ENCODE results near the gene SERPINA9.

Gene SERPINA9

DNA sequence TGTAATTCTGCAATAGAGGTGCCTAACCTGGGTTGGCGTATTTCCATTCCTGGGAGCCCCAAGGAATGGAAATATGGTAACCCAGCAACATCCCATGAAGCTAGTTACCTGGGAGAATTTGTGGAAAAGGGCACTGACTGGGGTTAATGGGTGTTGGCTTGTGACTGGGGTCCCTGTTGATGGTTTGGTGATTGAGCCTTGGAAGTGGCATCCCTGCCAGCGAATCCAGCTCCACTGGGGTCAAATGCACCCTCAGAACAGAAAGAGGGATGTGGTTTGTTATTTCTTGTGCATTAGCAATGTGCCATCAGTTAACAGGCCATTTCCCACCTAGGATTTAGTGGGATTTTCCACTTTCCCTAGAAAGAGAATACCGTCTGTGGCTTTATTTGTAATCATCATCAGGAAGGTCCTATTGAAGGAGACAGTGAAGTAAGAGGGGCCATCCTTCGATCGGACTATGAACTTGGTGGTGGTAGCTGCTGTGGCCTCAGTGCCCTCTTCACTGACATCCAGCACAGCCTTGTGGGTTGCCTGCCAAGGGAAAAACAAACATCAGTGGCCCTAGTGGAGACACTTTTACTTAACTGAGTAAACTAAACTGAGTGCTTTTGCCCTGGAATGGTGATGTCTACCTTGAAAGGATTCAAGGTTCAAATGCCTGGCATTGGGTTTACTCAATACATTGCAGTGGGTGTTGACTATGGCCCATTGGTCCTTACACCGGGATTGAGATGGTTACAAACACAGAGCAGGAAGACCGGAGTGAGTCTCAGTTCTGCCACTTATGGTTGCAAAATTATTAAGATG, 13.0 kb downstream of the SERPINA9 start:
- no peaks in the 10 kb centered on the region for H3K36me3 ChIP-seq (ENCODE audit: insufficient read depth, low read length)
- H3K27me3 ChIP-seq (ENCODE audit: insufficient read depth, low read length), result peaks cover 38% of the 10 kb centered on the region
- H3K79me2 ChIP-seq (ENCODE audit: control insufficient read depth, insufficient read depth, low read length, unreplicated experiment), result no peaks in the 10 kb centered on the region
- no peaks in the 10 kb centered on the region for H3K4me1 ChIP-seq (ENCODE audit: control insufficient read depth, insufficient read depth, low read length, unreplicated experiment)
- no peak overlapping the region for H3K4me3 ChIP-seq (ENCODE audit: low read depth, low read length)
- H3K27ac ChIP-seq (ENCODE audit: low read depth, low read length), result no peak overlapping the region
- H2AFZ ChIP-seq (ENCODE audit: low read length, unreplicated experiment), result no peak overlapping the region

DNA sequence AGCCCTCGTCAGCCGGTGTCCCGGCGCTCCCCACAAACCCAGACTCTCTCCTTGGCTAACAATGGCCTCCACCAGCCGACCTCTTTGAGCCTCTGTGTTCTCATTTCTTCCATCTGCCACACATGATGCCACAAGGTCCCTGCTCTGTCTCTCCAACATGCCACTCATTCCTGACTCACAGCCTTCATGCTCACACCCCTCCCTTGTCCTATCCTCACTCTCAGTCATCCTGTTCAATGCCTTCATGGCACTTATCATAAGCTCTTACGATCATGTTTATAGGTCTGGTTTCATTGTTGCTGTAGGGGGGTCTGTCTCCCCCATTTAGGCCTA, 13.8 kb downstream of the SERPINA9 start:
- Histone ChIP-seq H3K27me3 (ENCODE audit: insufficient read depth, low read length) (peaks cover 32% of the 10 kb centered on the region), H3K79me2 (ENCODE audit: control insufficient read depth, insufficient read depth, low read length, unreplicated experiment) (no peaks in the 10 kb centered on the region), H2AFZ (ENCODE audit: low read length, unreplicated experiment) (no peak overlapping the region), H3K4me1 (ENCODE audit: control insufficient read depth, insufficient read depth, low read length, unreplicated experiment) (no peaks in the 10 kb centered on the region), H3K4me3 (ENCODE audit: low read depth, low read length) (no peak overlapping the region), H3K36me3 (ENCODE audit: insufficient read depth, low read length) (no peaks in the 10 kb centered on the region), H3K27ac (ENCODE audit: low read depth, low read length) (no peak overlapping the region)

DNA sequence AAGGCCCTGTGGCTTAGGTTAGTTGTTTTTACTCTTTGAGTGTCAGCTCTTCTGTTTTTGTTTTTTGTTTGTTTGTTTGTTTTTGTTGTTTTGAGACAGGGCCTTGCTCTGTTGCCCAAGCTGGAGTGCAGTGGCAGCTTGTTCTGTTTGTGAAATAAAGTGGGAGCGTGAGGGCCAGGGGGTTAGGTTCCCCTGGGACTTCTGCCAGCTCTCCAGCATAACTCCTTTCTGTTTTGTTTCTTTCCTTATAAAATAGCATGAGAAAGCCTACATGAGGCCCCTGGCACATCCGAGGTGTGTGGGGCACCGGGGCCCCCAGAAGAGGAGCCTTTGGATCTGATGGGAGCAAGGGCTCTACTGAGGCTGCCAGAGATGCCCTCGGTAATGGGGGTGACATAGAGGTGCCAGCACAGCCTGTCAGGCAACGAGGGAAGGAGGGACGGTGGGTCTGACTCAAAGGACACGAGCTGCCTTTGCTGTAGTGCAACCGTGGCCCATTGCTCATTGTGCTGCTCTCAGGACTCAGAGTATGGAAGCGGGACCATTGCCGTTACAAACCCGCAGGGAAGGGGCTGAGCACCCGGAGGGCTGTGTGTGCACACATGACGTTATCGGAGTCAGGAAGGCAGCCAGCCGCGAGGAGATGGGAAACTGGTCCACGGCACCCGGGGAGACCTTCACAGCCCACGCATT, 14.3 kb downstream of the SERPINA9 start:
- H3K27ac ChIP-seq (ENCODE audit: low read depth, low read length), result no peak overlapping the region
- H2AFZ ChIP-seq (ENCODE audit: low read length, unreplicated experiment), result no peak overlapping the region
- H3K79me2 ChIP-seq (ENCODE audit: control insufficient read depth, insufficient read depth, low read length, unreplicated experiment), result no peaks in the 10 kb centered on the region
- no peak overlapping the region for H3K4me3 ChIP-seq (ENCODE audit: low read depth, low read length)
- H3K4me1 ChIP-seq (ENCODE audit: control insufficient read depth, insufficient read depth, low read length, unreplicated experiment), result no peaks in the 10 kb centered on the region
- H3K27me3 ChIP-seq (ENCODE audit: insufficient read depth, low read length), result peaks cover 26% of the 10 kb centered on the region
- H3K36me3 ChIP-seq (ENCODE audit: insufficient read depth, low read length), result no peaks in the 10 kb centered on the region

- no peaks in the 10 kb centered on the region for H3K36me3 ChIP-seq (ENCODE audit: insufficient read depth, low read length)
- no peak overlapping the region for H3K4me3 ChIP-seq (ENCODE audit: low read depth, low read length)
- no peaks in the 10 kb centered on the region for H3K79me2 ChIP-seq (ENCODE audit: control insufficient read depth, insufficient read depth, low read length, unreplicated experiment)
- no peak overlapping the region for H3K27ac ChIP-seq (ENCODE audit: low read depth, low read length)
- H2AFZ ChIP-seq (ENCODE audit: low read length, unreplicated experiment), result no peak overlapping the region
- no peaks in the 10 kb centered on the region for H3K4me1 ChIP-seq (ENCODE audit: control insufficient read depth, insufficient read depth, low read length, unreplicated experiment)
- H3K27me3 ChIP-seq (ENCODE audit: insufficient read depth, low read length), result peaks cover 25% of the 10 kb centered on the region
Measured at GRCh38 chr14:94460631-94461416, 15.2 kb downstream of the SERPINA9 start.

DNA sequence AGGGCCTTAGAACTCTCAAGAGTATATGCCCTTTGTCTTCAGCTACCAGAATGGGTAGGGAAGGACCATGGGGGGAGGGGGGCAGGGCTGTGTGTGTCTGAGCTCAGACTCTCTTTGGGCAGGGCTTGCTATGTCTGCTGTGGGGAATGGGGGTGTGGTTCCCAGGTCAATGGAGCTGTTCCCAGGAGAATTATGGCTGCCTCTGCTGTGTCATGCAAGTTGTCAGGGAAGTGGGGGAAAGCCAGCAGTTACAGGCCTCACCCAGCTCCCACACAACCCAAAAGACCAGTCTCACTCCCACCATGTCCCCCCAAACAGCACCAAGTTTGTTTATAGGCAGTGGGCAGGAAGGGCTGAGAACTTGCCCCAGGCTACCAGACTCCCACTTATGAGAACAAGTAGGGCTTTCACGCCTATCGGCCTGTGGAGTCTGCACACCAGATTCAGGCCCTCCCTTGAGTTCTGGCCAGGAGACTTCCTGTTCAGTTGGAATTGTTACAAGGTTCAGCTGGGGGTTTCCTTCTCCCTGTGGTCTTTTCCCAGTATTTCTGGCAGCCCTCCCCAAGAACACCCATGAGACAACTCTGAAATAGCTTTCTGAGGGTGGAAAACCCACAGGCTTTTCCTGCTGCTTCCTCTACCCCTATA, 17.3 kb downstream of the SERPINA9 start:
- H3K27me3 ChIP-seq (ENCODE audit: insufficient read depth, low read length), result peaks cover 31% of the 10 kb centered on the region
- no peak overlapping the region for H2AFZ ChIP-seq (ENCODE audit: low read length, unreplicated experiment)
- H3K27ac ChIP-seq (ENCODE audit: low read depth, low read length), result no peak overlapping the region
- no peaks in the 10 kb centered on the region for H3K79me2 ChIP-seq (ENCODE audit: control insufficient read depth, insufficient read depth, low read length, unreplicated experiment)
- no peak overlapping the region for H3K4me3 ChIP-seq (ENCODE audit: low read depth, low read length)
- no peaks in the 10 kb centered on the region for H3K36me3 ChIP-seq (ENCODE audit: insufficient read depth, low read length)
- H3K4me1 ChIP-seq (ENCODE audit: control insufficient read depth, insufficient read depth, low read length, unreplicated experiment), result no peaks in the 10 kb centered on the region

DNA sequence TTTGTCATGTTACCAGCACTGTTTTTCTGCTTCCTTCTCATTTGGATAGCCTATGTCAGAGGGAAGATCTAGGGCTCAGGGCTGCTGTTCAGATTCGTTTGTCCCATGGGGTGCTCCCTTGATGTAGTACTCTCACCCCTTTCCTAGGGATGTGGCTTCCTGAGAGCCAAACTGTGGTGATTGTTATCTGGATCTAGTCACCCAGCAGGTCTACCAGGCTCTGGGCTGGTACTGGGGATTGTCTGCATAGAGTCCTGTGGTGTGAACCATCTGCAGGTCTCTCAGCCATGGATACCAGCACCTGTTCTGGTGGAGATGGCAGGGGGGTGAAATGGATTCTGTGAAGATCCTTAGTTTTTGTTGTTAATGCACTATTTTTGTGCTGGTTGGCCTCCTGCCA, 17.9 kb downstream of the SERPINA9 start:
- Histone ChIP-seq H2AFZ (ENCODE audit: low read length, unreplicated experiment) (no peak overlapping the region), H3K27me3 (ENCODE audit: insufficient read depth, low read length) (peaks cover 31% of the 10 kb centered on the region), H3K27ac (ENCODE audit: low read depth, low read length) (no peak overlapping the region), H3K4me1 (ENCODE audit: control insufficient read depth, insufficient read depth, low read length, unreplicated experiment) (no peaks in the 10 kb centered on the region), H3K79me2 (ENCODE audit: control insufficient read depth, insufficient read depth, low read length, unreplicated experiment) (no peaks in the 10 kb centered on the region), H3K36me3 (ENCODE audit: insufficient read depth, low read length) (no peaks in the 10 kb centered on the region), H3K4me3 (ENCODE audit: low read depth, low read length) (no peak overlapping the region)

DNA sequence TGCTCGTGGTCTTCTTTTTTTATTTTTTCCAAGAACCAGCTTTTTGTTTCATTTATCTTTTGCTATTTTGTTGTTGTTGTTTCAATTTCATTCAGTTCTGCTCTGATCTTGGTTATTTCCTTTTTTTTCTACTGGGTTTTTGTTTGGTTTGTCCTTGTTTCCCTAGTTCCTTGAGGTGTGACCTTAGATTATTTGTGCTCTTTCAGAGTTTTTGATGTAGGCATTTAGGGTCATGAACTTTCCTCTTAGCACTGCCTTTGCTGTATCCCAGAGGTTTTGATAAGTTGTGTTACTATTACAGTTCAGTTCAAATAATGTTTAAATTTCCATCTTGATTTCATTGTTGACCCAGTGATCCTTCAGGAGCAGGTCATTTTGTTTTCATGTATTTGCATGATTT, 20.1 kb downstream of the SERPINA9 start:
- Histone ChIP-seq H3K79me2 (ENCODE audit: control insufficient read depth, insufficient read depth, low read length, unreplicated experiment) (no peaks in the 10 kb centered on the region), H3K27me3 (ENCODE audit: insufficient read depth, low read length) (peaks cover 53% of the 10 kb centered on the region)

GRCh38 chr14:94451826-94452225, 24.2 kb downstream of the SERPINA9 start:
- H3K4me1 ChIP-seq (ENCODE audit: control insufficient read depth, insufficient read depth, low read length, unreplicated experiment), result no peaks in the 10 kb centered on the region
- no peak overlapping the region for H3K4me3 ChIP-seq (ENCODE audit: low read depth, low read length)
- no peak overlapping the region for H3K27ac ChIP-seq (ENCODE audit: low read depth, low read length)
- H2AFZ ChIP-seq (ENCODE audit: low read length, unreplicated experiment), result no peak overlapping the region
- no peaks in the 10 kb centered on the region for H3K36me3 ChIP-seq (ENCODE audit: insufficient read depth, low read length)
- no peaks in the 10 kb centered on the region for H3K79me2 ChIP-seq (ENCODE audit: control insufficient read depth, insufficient read depth, low read length, unreplicated experiment)
- peaks cover 90% of the 10 kb centered on the region for H3K27me3 ChIP-seq (ENCODE audit: insufficient read depth, low read length)

More for the DNA sequence above, 20.1 kb downstream of the SERPINA9 start:
- no peaks in the 10 kb centered on the region for H3K36me3 ChIP-seq (ENCODE audit: insufficient read depth, low read length)
- H2AFZ ChIP-seq (ENCODE audit: low read length, unreplicated experiment), result no peak overlapping the region
- H3K4me3 ChIP-seq (ENCODE audit: low read depth, low read length), result no peak overlapping the region
- no peak overlapping the region for H3K27ac ChIP-seq (ENCODE audit: low read depth, low read length)
- H3K4me1 ChIP-seq (ENCODE audit: control insufficient read depth, insufficient read depth, low read length, unreplicated experiment), result no peaks in the 10 kb centered on the region

GRCh38 chr14:94451091-94451771, 24.8 kb downstream of the SERPINA9 start:
- Histone ChIP-seq H3K79me2 (ENCODE audit: control insufficient read depth, insufficient read depth, low read length, unreplicated experiment) (no peaks in the 10 kb centered on the region), H3K27me3 (ENCODE audit: insufficient read depth, low read length) (peaks cover 93% of the 10 kb centered on the region), H3K36me3 (ENCODE audit: insufficient read depth, low read length) (no peaks in the 10 kb centered on the region), H3K4me1 (ENCODE audit: control insufficient read depth, insufficient read depth, low read length, unreplicated experiment) (no peaks in the 10 kb centered on the region), H3K4me3 (ENCODE audit: low read depth, low read length) (no peak overlapping the region), H3K27ac (ENCODE audit: low read depth, low read length) (no peak overlapping the region), H2AFZ (ENCODE audit: low read length, unreplicated experiment) (no peak overlapping the region)

DNA sequence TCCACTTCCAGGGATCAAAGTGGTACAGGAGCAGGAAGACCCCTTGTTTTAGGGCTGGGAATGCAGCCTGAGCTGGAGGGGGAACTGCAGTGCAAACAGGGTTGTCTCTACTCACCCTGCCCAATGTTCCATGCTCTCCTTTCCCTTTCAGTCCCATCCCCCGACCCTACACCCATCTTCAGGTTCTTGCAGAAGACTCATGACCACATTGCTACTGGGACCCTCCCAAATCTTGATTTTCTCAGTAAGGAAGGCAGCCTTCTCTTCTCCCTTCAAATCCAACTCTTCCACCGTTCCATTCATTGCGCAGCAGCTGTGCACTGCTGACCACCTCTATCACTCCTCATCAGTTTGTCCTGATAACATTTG, 25.3 kb downstream of the SERPINA9 start:
- no peak overlapping the region for H3K27ac ChIP-seq (ENCODE audit: low read depth, low read length)
- no peak overlapping the region for H2AFZ ChIP-seq (ENCODE audit: low read length, unreplicated experiment)
- H3K36me3 ChIP-seq (ENCODE audit: insufficient read depth, low read length), result no peaks in the 10 kb centered on the region
- no peaks in the 10 kb centered on the region for H3K4me1 ChIP-seq (ENCODE audit: control insufficient read depth, insufficient read depth, low read length, unreplicated experiment)
- H3K27me3 ChIP-seq (ENCODE audit: insufficient read depth, low read length), result peaks cover 93% of the 10 kb centered on the region
- H3K79me2 ChIP-seq (ENCODE audit: control insufficient read depth, insufficient read depth, low read length, unreplicated experiment), result no peaks in the 10 kb centered on the region
- H3K4me3 ChIP-seq (ENCODE audit: low read depth, low read length), result no peak overlapping the region
